ENCODE measurements around the gene PCSK6.

- no peak for TF ChIP-seq POLR2A (IDR thresholded peaks at IDR 0.05)
- no peak for TF ChIP-seq CTCF (IDR thresholded peaks at IDR 0.05)
- no peak for TF ChIP-seq EP300 (IDR thresholded peaks at IDR 0.05)
These were observed 3.5 kb upstream of the PCSK6 start for GRCh38 chr15:101492766-101493692.

Measured in stomach (tissue), 4 donors.